Measurements from ENCODE around the gene MYOZ3.

GRCh38 chr5:150658699-150659265 lies 2.3 kb upstream of the MYOZ3 start:
- TF ChIP-seq CTCF (IDR thresholded peaks at IDR 0.05 in 8 of 11, conservative IDR thresholded peaks at IDR 0.05 in 3 of 11) (no peak), POLR2AphosphoS5 (IDR thresholded peaks at IDR 0.05) (no peak)

All from spleen (tissue), 7 donors.